GM23338 (cell line): ENCODE data around the gene PDE3B. TPM values are rescaled to one million over a fixed set of nuclear protein-coding genes. Genes with fewer than 3 reads are reported as not detected.

Experiments
- ATAC-seq: fragments of 200-7000 bp; cut with Tn5 transposase; 3 replicates; pipeline ENCODE4 v1.9.1; 2020
- DNase-seq: peaks from one replicate; pipeline ENCODE4 v3.0.0-alpha.2; 2015; ENCODE audit warnings: low spot score
- H2AFZ ChIP-seq: fragments of 200-600 bp; sonication (generic); 2 replicates; pipeline ENCODE4 v1.8.0; 2016; ENCODE audit warnings: antibody characterized with exemption, mild to moderate bottlenecking, moderate library complexity
- H3F3A ChIP-seq: fragments of 200-600 bp; sonication (generic); replicated peaks from 2 replicates; pipeline ENCODE4 v1.8.0; 2017; ENCODE audit warnings: antibody characterized with exemption, mixed run types, low read depth
- H3K27ac ChIP-seq: fragments of 200-600 bp; sonication (generic); 2 replicates; pipeline ENCODE4 v1.6.1; 2016; ENCODE audit warnings: low read depth
- H3K27me3 ChIP-seq: fragments of 200-600 bp; sonication (generic); 2 replicates; pipeline ENCODE4 v1.8.0; 2016; ENCODE audit warnings: mild to moderate bottlenecking, mixed run types, moderate library complexity; ENCODE audit not compliant: insufficient read depth
- H3K36me3 ChIP-seq: fragments of 200-600 bp; sonication (generic); 2 replicates; pipeline ENCODE4 v1.8.0; 2016; ENCODE audit warnings: mild to moderate bottlenecking; ENCODE audit not compliant: insufficient read depth
- H3K4me1 ChIP-seq: fragments of 200-600 bp; sonication (generic); 2 replicates; pipeline ENCODE4 v1.8.0; 2016; ENCODE audit warnings: mild to moderate bottlenecking, moderate library complexity; ENCODE audit not compliant: insufficient read depth
- H3K4me2 ChIP-seq: fragments of 200-600 bp; sonication (generic); 2 replicates; pipeline ENCODE4 v1.7.1; 2017; ENCODE audit warnings: mixed run types
- H3K4me3 ChIP-seq: fragments of 200-600 bp; sonication (generic); 2 replicates; pipeline ENCODE4 v1.6.1; 2016; ENCODE audit warnings: mixed run types
- H3K79me2 ChIP-seq: fragments of 200-600 bp; sonication (generic); replicated peaks from 2 replicates; pipeline ENCODE4 v1.8.0; 2017; ENCODE audit warnings: mild to moderate bottlenecking; ENCODE audit not compliant: insufficient read depth
- H3K9me2 ChIP-seq: fragments of 200-600 bp; sonication (generic); 2 replicates; pipeline ENCODE4 v1.8.0; 2017; ENCODE audit not compliant: insufficient read depth
- H4K20me1 ChIP-seq: fragments of 200-600 bp; sonication (generic); replicated peaks from 2 replicates; pipeline ENCODE4 v1.8.0; 2017; ENCODE audit warnings: mild to moderate bottlenecking; ENCODE audit not compliant: insufficient read depth
- H3K27ac Mint-ChIP-seq: 2 replicates; pipeline ENCODE4 v1.8.0; 2020; ENCODE audit warnings: inconsistent platforms, mild to moderate bottlenecking, moderate library complexity, mixed read lengths
- H3K27me3 Mint-ChIP-seq: 3 replicates; pipeline ENCODE4 v1.8.0; 2022; ENCODE audit warnings: low read depth, mild to moderate bottlenecking, moderate library complexity, mixed read lengths, inconsistent platforms; ENCODE audit not compliant: insufficient read depth, poor library complexity
- H3K36me3 Mint-ChIP-seq: 3 replicates; pipeline ENCODE4 v1.8.0; 2021; ENCODE audit warnings: low read depth, mild to moderate bottlenecking, inconsistent platforms, moderate library complexity, mixed read lengths
- H3K4me1 Mint-ChIP-seq: 3 replicates; pipeline ENCODE4 v1.8.0; 2020; ENCODE audit warnings: mild to moderate bottlenecking, inconsistent platforms, mixed read lengths
- H3K4me3 Mint-ChIP-seq: 3 replicates; pipeline ENCODE4 v1.8.0; 2021; ENCODE audit warnings: moderate library complexity, mild to moderate bottlenecking, inconsistent platforms, mixed read lengths
- H3K9me3 Mint-ChIP-seq: 3 replicates; pipeline ENCODE4 v1.8.0; 2020; ENCODE audit warnings: moderate library complexity, mild to moderate bottlenecking, inconsistent platforms, mixed read lengths
- CREB1 ChIP-seq: fragments of 250-450 bp; sonication (Bioruptor Pico); IDR thresholded peaks from 2 replicates; pipeline ENCODE4 v1.5.0; 2020; ENCODE audit warnings: low read depth, mild to moderate bottlenecking, moderate library complexity
- EZH2phosphoT487 ChIP-seq: fragments of 200-600 bp; sonication (generic); IDR thresholded peaks from one replicate; pipeline ENCODE4 v1.8.1; 2018; ENCODE audit warnings: antibody characterized with exemption; ENCODE audit not compliant: unreplicated experiment
- NANOG ChIP-seq: IDR thresholded peaks from 2 replicates; pipeline ENCODE4 v1.6.1; 2016; ENCODE audit warnings: antibody characterized with exemption, borderline replicate concordance
- POLR2AphosphoS5 ChIP-seq: IDR thresholded peaks from 2 replicates; pipeline ENCODE4 v1.6.1; 2016; ENCODE audit warnings: antibody characterized with exemption, low read depth
- STAT1 ChIP-seq: IDR thresholded peaks from one replicate; pipeline ENCODE4 v1.6.1; 2016; ENCODE audit warnings: antibody characterized with exemption; ENCODE audit not compliant: unreplicated experiment
- ZNF114 ChIP-seq: fragments of 250-450 bp; sonication (Bioruptor Pico); IDR thresholded peaks from 2 replicates; pipeline ENCODE4 v1.5.0; 2020; ENCODE audit warnings: mild to moderate bottlenecking, moderate library complexity
- ZNF331 ChIP-seq: fragments of 250-450 bp; sonication (Bioruptor Pico); IDR thresholded peaks from 2 replicates; pipeline ENCODE4 v1.5.0; 2020; ENCODE audit warnings: low read depth, mild to moderate bottlenecking, moderate library complexity
- polyA plus RNA-seq: library from polyadenylated mRNA; unstranded; fragments of >200 nt; fragmentation: Nextera tagmentation; extraction: Ambion mirVana; gene quantifications from 2 replicates; pipeline ENCODE4 v1.2.1, GENCODE V29; 2016
- total RNA-seq: library from RNA; depleted of rRNA; stranded (reverse); fragments of >200 nt; shearing (Covaris generic); gene quantifications from 2 replicates; pipeline ENCODE4 v1.2.3, GENCODE V29; 2014
- TF ChIP-seq, protein P1 (sequence below): IDR thresholded peaks from 2 replicates; pipeline ENCODE4 v1.6.1; 2016; ENCODE audit warnings: antibody characterized with exemption
- TF ChIP-seq, protein P2 (sequence below), 2 experiments: fragments of 200-600 bp in 1 of 2; sonication (generic) in 1 of 2; conservative IDR thresholded peaks; 2 replicates each; pipeline versions ENCODE4 v1.5.1 to v1.6.1; 2016 to 2017; ENCODE audit warnings: antibody characterized with exemption in 2 of 2, low read depth in 2 of 2, mild to moderate bottlenecking in 2 of 2, moderate library complexity in 1 of 2
- TF ChIP-seq, protein P3 (sequence below): IDR thresholded peaks from one replicate; pipeline ENCODE4 v1.6.1; 2018; ENCODE audit warnings: antibody characterized with exemption; ENCODE audit not compliant: unreplicated experiment

PDE3B gene
- total and polyA plus RNA-seq, 2 experiments from 2014 or later, result 4.3 to 21.3 TPM

DNA sequence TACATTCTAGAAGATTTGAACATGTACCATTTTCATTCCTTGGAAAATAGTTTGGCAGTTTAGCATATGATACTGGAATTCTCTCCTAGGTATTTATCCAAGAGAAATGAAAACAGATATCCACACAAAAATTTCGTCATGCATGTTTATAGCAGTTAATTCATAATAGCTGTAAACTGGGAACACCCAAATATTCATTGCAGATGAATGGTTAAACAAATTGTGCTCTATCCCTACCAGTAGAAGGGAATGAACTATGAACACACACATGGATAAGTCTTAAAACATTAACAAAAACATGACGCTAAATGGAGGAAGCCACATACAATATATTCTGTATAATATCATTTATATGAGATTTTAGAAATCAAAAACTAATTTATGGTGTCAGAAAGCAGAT lies 61.5 kb downstream of the PDE3B start (continued):
- TF ChIP-seq, protein P1, sequence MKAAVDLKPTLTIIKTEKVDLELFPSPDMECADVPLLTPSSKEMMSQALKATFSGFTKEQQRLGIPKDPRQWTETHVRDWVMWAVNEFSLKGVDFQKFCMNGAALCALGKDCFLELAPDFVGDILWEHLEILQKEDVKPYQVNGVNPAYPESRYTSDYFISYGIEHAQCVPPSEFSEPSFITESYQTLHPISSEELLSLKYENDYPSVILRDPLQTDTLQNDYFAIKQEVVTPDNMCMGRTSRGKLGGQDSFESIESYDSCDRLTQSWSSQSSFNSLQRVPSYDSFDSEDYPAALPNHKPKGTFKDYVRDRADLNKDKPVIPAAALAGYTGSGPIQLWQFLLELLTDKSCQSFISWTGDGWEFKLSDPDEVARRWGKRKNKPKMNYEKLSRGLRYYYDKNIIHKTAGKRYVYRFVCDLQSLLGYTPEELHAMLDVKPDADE, result no peak
- TF ChIP-seq STAT1 (no peak), ZNF114 (CRISPR knock-in tag) (no peak), ZNF331 (CRISPR knock-in tag) (no peak), CREB1 (no peak)
- TF ChIP-seq, protein P2, sequence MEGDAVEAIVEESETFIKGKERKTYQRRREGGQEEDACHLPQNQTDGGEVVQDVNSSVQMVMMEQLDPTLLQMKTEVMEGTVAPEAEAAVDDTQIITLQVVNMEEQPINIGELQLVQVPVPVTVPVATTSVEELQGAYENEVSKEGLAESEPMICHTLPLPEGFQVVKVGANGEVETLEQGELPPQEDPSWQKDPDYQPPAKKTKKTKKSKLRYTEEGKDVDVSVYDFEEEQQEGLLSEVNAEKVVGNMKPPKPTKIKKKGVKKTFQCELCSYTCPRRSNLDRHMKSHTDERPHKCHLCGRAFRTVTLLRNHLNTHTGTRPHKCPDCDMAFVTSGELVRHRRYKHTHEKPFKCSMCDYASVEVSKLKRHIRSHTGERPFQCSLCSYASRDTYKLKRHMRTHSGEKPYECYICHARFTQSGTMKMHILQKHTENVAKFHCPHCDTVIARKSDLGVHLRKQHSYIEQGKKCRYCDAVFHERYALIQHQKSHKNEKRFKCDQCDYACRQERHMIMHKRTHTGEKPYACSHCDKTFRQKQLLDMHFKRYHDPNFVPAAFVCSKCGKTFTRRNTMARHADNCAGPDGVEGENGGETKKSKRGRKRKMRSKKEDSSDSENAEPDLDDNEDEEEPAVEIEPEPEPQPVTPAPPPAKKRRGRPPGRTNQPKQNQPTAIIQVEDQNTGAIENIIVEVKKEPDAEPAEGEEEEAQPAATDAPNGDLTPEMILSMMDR (conservative IDR thresholded peaks at IDR 0.05; ENCODE audit: low read depth in 2 of 2), result no peak

DNA sequence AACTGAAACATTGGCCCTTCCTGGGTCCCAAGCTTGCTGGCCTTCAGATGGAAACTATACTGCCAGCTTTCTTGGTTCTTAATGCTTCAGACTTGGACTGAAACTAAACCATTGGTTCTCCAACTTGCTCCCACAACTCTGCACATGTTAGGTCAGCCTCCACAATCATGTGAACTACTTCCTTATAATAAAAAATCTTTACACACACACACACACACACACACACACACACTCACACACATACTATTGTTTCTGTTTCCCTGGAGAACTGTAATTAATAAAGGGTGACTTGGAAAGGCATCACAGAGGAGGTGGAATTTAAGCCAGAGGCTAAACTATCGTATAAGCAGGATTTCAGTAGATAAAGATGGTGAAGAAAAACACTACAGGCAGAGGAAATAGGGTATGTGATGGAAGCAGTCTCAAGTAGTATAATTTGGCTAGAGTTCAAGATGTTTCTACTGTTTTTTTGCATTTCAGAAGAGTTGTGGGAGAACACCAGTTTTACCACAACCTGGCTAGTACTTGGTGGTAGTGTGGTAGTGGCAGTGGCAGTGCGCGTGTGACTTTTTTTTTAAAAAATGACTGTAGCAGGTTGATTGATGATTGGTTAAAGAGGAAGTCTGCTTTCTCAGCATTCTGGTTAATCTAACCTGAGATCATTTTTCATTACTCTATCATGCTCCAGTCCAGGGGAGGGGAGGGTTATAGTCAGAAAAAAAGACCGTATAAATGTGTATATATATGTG lies 70.1 kb downstream of the PDE3B start:
- no peak overlapping the region for H3K4me3 ChIP-seq
- peaks cover 5% of the 10 kb centered on the region for H3K4me1 Mint-ChIP-seq
- no peaks in the 10 kb centered on the region for H3F3A ChIP-seq
- H3K4me2 ChIP-seq, result no peak overlapping the region
- H2AFZ ChIP-seq, result no peak overlapping the region
- H4K20me1 ChIP-seq, result no peaks in the 10 kb centered on the region
- DNase-seq (no peak), ATAC-seq (no peak)
- no peaks in the 10 kb centered on the region for H3K36me3 ChIP-seq
- no peaks in the 10 kb centered on the region; the same call in 1 of the 2 replicates for H3K4me1 ChIP-seq
- peaks cover 5% of the 10 kb centered on the region; the same call in 1 of the 3 replicates for H3K36me3 Mint-ChIP-seq
- H3K27ac Mint-ChIP-seq, result no peak overlapping the region
- no peaks in the 10 kb centered on the region for H3K27me3 ChIP-seq
- 0 out of 2 replicates have a peak, but pooled peaks cover 3% of the 10 kb centered on the region for H3K9me2 ChIP-seq
- H3K9me3 Mint-ChIP-seq, result 0 out of 3 replicates have a peak, but pooled peaks cover 3% of the 10 kb centered on the region
- H3K4me3 Mint-ChIP-seq, result no peak overlapping the region
- H3K27ac ChIP-seq, result no peak overlapping the region
- no peaks in the 10 kb centered on the region for H3K79me2 ChIP-seq
- no peaks in the 10 kb centered on the region for H3K27me3 Mint-ChIP-seq
- TF ChIP-seq, protein P2 (conservative IDR thresholded peaks at IDR 0.05; ENCODE audit: low read depth in 2 of 2), result no peak
- TF ChIP-seq ZNF114 (CRISPR knock-in tag), result no peak
- no peak for TF ChIP-seq ZNF331 (CRISPR knock-in tag)
- no peak for TF ChIP-seq STAT1
- no peak for TF ChIP-seq EZH2phosphoT487
- TF ChIP-seq, protein P3, sequence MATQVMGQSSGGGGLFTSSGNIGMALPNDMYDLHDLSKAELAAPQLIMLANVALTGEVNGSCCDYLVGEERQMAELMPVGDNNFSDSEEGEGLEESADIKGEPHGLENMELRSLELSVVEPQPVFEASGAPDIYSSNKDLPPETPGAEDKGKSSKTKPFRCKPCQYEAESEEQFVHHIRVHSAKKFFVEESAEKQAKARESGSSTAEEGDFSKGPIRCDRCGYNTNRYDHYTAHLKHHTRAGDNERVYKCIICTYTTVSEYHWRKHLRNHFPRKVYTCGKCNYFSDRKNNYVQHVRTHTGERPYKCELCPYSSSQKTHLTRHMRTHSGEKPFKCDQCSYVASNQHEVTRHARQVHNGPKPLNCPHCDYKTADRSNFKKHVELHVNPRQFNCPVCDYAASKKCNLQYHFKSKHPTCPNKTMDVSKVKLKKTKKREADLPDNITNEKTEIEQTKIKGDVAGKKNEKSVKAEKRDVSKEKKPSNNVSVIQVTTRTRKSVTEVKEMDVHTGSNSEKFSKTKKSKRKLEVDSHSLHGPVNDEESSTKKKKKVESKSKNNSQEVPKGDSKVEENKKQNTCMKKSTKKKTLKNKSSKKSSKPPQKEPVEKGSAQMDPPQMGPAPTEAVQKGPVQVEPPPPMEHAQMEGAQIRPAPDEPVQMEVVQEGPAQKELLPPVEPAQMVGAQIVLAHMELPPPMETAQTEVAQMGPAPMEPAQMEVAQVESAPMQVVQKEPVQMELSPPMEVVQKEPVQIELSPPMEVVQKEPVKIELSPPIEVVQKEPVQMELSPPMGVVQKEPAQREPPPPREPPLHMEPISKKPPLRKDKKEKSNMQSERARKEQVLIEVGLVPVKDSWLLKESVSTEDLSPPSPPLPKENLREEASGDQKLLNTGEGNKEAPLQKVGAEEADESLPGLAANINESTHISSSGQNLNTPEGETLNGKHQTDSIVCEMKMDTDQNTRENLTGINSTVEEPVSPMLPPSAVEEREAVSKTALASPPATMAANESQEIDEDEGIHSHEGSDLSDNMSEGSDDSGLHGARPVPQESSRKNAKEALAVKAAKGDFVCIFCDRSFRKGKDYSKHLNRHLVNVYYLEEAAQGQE, result no peak
- no peak for TF ChIP-seq NANOG
- TF ChIP-seq POLR2AphosphoS5, result no peak
